A549 (cell line): Measurements from ENCODE around the gene FMNL2.

ENCODE experiments used
- BHLHE40 ChIP-seq: IDR thresholded peaks from 2 replicates; pipeline ENCODE4 v1.6.1; 2012; ENCODE audit warnings: low read depth, low read length, inconsistent platforms
- FOSL2 ChIP-seq, 2 experiments: fragments of 450-650 bp in 1 of 2; fragments of >200 bp in 1 of 2; sonication (Bioruptor Twin) in 1 of 2; formaldehyde crosslinking; IDR thresholded peaks; 2 replicates each; pipeline versions ENCODE4 v1.5.0 to v1.6.1; 2016 to 2020; ENCODE audit warnings: mild to moderate bottlenecking in 1 of 2, moderate library complexity in 1 of 2
- MAX ChIP-seq: IDR thresholded peaks from 2 replicates; pipeline ENCODE4 v1.6.1; 2012
- MAZ ChIP-seq: fragments of 150-350 bp; IDR thresholded peaks from 2 replicates; pipeline ENCODE4 v1.6.1; 2014; ENCODE audit warnings: antibody characterized with exemption, low read depth, low read length, borderline replicate concordance
- MYC ChIP-seq: IDR thresholded peaks from 2 replicates; pipeline ENCODE4 v1.6.1; 2012; ENCODE audit warnings: mild to moderate bottlenecking, inconsistent platforms, low read length, improper control_type of control experiment, borderline replicate concordance
- POLR2A ChIP-seq: IDR thresholded peaks from 2 replicates; pipeline ENCODE4 v1.6.1; 2012; ENCODE audit warnings: mild to moderate bottlenecking, low read length
- RFX5 ChIP-seq: fragments of 450-650 bp; IDR thresholded peaks from 2 replicates; pipeline ENCODE4 v1.7.1; 2014; ENCODE audit warnings: antibody characterized with exemption, mild to moderate bottlenecking, moderate library complexity
- TF ChIP-seq, protein P1 (sequence below): fragments of >200 bp; sonication (Bioruptor Twin); formaldehyde crosslinking; IDR thresholded peaks from 3 replicates; pipeline ENCODE4 v1.5.1; 2016

GRCh38 chr2:152519581-152519952 lies 184.6 kb downstream of the FMNL2 start:
- TF ChIP-seq RFX5 (no peak), FOSL2 (IDR thresholded peaks at IDR 0.05) (no peak), FOSL2 (CRISPR knock-in tag; IDR thresholded peaks at IDR 0.05) (no peak), MAX (no peak), MAZ (no peak), MYC (no peak), POLR2A (no peak), BHLHE40 (no peak)
- TF ChIP-seq, protein P1, sequence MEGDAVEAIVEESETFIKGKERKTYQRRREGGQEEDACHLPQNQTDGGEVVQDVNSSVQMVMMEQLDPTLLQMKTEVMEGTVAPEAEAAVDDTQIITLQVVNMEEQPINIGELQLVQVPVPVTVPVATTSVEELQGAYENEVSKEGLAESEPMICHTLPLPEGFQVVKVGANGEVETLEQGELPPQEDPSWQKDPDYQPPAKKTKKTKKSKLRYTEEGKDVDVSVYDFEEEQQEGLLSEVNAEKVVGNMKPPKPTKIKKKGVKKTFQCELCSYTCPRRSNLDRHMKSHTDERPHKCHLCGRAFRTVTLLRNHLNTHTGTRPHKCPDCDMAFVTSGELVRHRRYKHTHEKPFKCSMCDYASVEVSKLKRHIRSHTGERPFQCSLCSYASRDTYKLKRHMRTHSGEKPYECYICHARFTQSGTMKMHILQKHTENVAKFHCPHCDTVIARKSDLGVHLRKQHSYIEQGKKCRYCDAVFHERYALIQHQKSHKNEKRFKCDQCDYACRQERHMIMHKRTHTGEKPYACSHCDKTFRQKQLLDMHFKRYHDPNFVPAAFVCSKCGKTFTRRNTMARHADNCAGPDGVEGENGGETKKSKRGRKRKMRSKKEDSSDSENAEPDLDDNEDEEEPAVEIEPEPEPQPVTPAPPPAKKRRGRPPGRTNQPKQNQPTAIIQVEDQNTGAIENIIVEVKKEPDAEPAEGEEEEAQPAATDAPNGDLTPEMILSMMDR, result no peak
